Measurements from ENCODE around the gene ADD2.
"Not testable (repeated sequence)": the region's sequence is repeated elsewhere in the genome, so short reads cannot be mapped to it uniquely, and the experiment has no call there.

ADD2 gene

GRCh38 chr2:70670202-70670601 is 97.8 kb downstream of the ADD2 start:
- no peak for DNase-seq

- DNase-seq: no peak
These were observed 99.1 kb downstream of the ADD2 start for GRCh38 chr2:70668911-70669310.

GRCh38 chr2:70668432-70668831 is 99.6 kb downstream of the ADD2 start:
- no peak for DNase-seq

DNA sequence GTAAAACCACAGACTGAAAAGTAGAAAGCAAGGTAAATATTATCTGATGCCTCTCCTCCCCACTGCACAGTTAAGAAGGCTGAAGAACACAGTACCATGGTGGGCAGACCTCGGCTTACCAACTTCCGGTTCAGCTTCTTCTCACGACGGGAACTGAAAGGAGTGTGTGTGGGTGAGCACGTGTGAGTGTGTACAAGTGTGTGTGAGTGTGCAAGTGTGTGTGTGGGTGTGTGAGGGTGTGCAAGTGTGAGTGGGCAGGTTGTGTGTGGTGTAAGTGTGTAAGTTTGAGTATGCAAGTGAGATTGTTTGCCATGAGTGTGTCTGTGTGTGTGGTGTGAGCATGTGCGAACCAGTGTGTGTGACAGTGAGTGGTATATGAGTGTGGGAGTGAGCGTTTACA is 103.5 kb downstream of the ADD2 start:
- no peak for DNase-seq

GRCh38 chr2:70663411-70663810 is 104.6 kb downstream of the ADD2 start:
- no peak for DNase-seq

GRCh38 chr2:70659551-70659950 is 108.4 kb downstream of the ADD2 start:
- DNase-seq: no peak

DNA sequence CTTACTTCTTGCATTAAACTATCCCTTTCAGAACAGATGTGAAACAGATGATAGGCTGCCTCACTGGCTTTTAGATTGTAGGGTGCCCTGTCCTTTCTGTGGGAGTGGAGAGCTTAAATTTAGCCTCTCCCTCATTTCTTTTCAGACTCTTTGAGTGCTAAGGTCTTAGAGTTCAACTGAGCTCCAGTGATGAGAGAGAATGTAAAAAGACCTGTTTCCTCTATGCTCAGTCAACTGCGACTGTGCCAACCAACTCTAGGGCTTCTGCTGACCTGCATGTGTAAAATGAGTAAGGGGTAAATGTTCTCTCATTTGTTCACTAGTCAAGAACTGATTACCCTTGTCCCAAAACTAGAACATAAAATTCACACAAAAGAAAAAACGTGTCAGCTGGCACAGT is 109.5 kb downstream of the ADD2 start:
- DNase-seq: no peak

DNA sequence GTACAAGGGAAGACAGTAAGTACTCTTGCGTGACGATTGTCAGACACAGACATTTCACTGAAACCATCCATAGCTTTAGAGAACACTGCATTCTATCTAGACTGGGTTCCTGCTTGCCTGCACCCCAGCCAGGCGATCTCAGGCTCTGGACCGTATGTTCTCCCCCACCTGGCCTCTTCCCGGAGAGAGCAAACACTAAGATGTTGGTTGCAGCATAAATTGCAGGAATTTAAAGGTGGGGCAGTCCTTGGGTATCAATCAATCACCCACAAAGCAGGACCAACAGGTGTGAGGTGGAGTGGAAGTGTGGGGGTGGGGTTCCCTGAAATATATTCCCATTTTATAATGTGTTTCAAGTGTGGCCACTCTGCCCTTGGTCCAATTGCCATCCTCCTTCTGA is 110.8 kb downstream of the ADD2 start:
- DNase-seq: no peak

DNA sequence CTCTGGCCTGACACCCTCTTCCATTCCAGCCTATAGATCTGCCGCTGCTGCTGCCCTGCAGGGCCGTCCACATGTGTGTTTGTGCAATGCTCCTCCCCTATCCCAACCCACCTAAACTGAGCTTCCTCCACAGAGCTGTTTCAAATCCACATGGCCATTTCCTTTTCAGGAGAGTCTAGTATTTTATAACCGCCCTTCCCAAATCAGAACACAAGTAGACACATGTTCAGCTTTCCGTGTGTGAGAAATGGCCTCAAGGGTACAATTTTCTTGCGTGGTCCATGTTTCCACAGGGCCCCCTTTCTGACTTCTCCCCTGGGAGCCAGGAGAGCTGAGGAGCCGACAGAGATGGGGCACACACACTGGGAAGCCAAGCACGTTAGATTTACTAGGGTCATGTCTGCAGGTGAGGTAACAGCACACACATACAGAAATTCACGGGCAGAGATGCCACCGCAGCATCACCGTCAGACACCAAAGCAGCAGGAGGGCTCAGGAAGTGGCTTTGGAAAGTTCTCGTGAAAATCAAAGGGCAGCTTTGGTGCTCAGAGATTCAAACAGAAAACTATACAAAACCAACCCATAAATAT is 111.5 kb downstream of the ADD2 start:
- DNase-seq: peak in 1 of 2 donors; percentile 24

DNA sequence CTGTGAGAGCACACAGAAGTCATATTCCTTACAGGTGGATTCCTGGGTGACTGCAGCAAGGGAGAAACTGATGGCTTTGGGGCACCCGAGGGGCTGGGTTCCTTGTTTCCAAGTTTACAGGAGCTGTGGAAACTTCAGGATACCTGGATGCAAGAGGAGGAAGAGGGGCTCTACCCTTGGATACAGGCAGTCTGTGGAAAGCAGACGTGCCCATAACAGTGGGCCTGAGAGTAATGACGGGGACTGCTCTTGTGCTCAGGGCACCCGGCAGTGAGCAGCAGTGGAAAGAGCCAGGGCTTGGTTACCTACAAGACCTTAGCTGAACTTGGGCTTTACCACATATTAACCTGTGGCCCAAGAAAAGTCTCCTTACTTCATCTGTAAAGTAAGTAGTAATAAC is 112.2 kb downstream of the ADD2 start:
- no peak for DNase-seq

- DNase-seq: not testable (repeated sequence)
These were observed 112.8 kb downstream of the ADD2 start for GRCh38 chr2:70655211-70655610.

GRCh38 chr2:70651727-70652126 is 116.3 kb downstream of the ADD2 start:
- no peak for DNase-seq

GRCh38 chr2:70651014-70651413 is 117.0 kb downstream of the ADD2 start:
- no peak for DNase-seq

- DNase-seq: no peak
These were observed 119.0 kb downstream of the ADD2 start for GRCh38 chr2:70648961-70649360.

- DNase-seq: peak; percentile 81 to 82
These were observed 120.0 kb downstream of the ADD2 start for GRCh38 chr2:70647873-70648481.

GRCh38 chr2:70646420-70646818 is 121.6 kb downstream of the ADD2 start:
- DNase-seq: no peak

GRCh38 chr2:70645733-70646419 is 122.1 kb downstream of the ADD2 start:
- no peak for DNase-seq

DNA sequence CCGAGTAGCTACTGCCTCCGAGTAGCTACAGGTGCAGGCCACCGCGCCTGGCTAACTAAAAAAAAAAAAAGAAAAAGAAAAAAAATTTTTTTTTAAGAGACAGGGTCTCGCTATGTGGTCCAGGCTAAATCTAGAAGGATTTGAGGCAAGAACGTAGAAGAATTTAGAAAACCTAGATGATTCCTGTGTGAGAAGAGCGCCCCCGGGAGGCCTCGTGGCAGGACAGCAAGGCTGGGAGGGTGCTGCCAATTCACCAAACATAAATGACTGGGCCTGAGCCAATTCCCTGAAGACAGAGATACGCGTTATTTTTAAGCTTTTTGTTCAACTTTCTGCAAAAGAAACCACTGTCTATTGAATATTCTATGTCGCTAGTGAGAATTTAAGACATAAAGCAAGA is 124.3 kb downstream of the ADD2 start:
- DNase-seq: peak in 1 of 2 donors; percentile 38

GRCh38 chr2:70641263-70641784 is 126.7 kb downstream of the ADD2 start:
- DNase-seq: no peak

DNA sequence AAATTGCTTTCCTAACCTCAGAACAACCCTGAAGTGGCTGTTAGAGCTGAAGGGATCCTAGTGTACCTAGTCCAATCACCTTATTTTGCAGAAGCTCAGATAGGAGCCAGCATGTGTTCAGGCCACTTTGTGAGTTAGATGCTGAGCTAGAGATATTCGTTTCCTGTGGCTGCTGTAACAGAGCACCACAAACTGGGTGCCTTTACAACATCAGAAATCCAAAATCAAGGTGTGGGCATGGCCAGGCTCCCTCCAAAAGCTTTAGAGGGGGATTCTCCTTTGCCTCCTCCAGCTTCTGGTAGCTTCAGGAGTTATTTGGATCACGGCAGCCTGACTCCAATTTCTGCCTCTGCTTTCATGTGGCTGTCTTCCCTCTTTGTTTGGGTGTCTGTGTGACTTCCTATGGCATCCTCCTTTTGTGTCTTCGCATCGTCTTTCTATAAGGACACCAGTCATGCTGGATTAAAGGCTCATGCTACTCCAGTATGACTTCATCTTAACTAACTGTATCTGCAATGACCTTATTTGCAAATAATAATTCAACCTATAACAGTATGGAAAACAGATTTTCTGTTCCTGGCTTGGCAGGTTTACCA is 128.1 kb downstream of the ADD2 start:
- DNase-seq: no peak

GRCh38 chr2:70638561-70638960 is 129.4 kb downstream of the ADD2 start:
- DNase-seq: no peak

- no peak for DNase-seq
These were observed 134.5 kb downstream of the ADD2 start for GRCh38 chr2:70633508-70633907.

DNA sequence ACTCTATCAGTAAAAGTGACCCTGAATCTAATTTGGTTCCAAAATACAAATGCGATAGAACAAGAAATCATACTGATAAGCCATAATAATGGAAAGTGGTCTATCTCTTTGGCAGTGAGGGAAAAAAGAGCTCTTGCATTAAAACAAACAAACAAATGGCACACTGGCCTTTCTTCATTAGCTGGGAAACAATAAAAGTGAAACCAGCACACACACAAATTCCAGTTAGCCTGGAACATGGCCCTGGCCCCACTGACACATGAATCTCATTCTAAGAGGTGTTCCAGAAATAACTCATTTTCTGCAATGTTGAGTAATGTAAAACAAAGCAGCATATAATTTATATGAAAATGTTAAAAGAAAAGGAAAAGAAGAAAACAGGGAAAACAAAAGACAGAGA is 135.0 kb downstream of the ADD2 start:
- no peak for DNase-seq

GRCh38 chr2:70632388-70632787 is 135.6 kb downstream of the ADD2 start:
- no peak for DNase-seq

Measured in stimulated activated CD4-positive, alpha-beta T cell treated with anti-CD3 and anti-CD28 coated beads, Interleukin-2, amount 100 ng/mL, for 24 hours (primary cell).